GM12801 (cell line): ENCODE data around the gene CDH4.

Experiments used
- TF ChIP-seq, protein P1 (sequence below): IDR thresholded peaks from one replicate; pipeline ENCODE4 v1.5.1; 2011; ENCODE audit warnings: control low read depth; ENCODE audit not compliant: insufficient read length; ENCODE audit errors: extremely low read depth

CDH4 gene

DNA sequence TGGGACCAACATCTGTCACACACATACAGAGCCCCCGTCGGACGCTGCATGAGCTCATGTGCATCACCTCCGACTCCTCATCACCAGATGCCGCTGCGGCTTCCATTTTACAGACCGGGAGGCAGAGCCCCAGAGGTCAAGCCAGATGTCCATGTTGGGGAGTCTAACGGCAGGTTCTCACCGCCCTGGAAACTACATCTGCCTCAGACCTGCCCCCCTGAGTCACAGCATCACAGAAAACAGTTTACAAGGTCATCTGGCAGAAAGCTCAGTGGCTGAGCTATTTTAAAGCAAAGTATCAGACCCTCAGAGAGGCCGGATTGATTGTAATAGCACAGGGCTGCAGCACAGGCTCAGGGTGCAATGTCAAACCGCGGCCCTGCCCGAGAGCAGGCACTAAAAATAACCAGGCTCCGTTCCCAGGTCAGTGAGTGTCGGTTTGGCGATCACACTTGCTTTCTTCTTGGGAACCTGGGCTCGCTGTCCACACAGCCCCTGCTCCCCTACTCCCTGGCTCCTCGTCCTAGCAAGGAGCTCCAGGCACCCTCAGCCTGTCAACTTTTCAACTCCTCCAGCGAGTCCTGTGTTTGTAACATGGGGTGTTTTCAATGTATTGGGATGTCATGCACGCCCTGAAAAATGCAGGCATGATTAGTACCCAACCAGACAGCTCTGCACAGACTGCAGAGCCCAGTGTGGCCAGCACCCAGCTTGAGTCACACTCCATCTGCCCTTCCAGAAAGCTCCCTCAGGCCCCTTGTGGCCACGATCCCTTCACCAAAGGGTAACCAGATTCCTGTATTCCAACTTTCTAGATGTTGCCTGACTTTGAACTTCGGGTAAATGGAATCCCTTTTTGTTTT lies 264.5 kb downstream of the CDH4 start:
- TF ChIP-seq, protein P1, sequence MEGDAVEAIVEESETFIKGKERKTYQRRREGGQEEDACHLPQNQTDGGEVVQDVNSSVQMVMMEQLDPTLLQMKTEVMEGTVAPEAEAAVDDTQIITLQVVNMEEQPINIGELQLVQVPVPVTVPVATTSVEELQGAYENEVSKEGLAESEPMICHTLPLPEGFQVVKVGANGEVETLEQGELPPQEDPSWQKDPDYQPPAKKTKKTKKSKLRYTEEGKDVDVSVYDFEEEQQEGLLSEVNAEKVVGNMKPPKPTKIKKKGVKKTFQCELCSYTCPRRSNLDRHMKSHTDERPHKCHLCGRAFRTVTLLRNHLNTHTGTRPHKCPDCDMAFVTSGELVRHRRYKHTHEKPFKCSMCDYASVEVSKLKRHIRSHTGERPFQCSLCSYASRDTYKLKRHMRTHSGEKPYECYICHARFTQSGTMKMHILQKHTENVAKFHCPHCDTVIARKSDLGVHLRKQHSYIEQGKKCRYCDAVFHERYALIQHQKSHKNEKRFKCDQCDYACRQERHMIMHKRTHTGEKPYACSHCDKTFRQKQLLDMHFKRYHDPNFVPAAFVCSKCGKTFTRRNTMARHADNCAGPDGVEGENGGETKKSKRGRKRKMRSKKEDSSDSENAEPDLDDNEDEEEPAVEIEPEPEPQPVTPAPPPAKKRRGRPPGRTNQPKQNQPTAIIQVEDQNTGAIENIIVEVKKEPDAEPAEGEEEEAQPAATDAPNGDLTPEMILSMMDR, result no peak

DNA sequence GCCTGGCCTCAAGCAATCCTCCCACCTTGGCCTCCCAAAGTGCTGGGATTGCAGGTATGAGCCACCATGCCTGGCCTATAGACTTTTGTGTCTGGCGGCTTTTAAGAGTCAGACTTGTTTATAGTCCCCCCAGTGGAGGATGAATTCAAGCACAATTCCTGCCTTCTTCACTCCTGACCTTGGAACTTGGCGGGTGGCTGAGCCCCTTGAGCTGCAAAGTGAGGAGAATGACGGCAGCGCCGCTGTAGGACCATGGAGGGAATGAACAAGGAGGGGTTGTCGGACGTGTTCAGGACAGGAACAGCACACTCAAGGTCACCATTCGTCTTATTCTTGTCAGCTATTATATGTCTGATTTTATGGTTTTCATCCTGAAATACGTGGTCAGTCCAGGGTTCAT lies 265.4 kb downstream of the CDH4 start:
- TF ChIP-seq, protein P1, result no peak

DNA sequence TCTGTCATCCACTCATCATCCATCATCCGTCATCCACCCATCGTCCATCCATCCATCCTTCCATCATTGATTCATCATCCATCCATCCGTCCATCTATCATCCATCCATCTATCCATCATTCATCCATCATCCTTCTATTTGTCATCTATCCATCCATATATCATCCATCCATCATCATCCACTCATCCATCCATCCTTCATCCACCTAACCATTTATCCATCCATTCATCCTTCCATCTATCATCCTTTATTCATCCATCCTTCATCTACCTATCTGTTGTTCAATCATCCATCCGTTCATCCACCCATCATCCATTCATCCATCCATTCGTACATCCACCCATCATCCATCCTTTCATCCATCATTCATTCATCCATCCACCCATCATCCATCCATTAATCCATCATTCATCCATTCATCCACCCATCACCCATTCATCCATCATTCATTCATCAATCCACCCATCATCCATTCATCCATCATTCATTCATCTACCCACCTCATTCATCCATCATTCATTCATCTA lies 266.4 kb downstream of the CDH4 start:
- TF ChIP-seq, protein P1, result no peak

DNA sequence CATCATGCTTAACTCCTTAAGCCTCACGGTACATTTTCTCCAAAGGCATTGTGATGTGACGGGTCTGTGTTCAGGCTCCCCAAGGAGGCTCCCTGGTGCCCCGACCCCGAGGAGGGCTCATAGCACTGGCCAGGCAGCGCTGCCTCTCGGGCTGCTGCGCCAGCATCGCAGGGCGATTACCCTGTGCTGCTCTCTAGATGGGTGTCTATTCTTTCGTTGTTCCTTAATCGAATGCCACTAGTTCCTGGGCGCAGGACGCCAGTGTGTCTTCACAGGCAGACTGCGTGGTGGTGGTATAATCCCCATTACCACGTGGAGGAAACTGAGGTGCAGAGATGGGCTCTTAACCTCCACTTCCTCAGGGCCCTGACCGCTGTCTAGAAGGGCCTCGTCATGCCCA lies 267.4 kb downstream of the CDH4 start:
- TF ChIP-seq, protein P1, result no peak

DNA sequence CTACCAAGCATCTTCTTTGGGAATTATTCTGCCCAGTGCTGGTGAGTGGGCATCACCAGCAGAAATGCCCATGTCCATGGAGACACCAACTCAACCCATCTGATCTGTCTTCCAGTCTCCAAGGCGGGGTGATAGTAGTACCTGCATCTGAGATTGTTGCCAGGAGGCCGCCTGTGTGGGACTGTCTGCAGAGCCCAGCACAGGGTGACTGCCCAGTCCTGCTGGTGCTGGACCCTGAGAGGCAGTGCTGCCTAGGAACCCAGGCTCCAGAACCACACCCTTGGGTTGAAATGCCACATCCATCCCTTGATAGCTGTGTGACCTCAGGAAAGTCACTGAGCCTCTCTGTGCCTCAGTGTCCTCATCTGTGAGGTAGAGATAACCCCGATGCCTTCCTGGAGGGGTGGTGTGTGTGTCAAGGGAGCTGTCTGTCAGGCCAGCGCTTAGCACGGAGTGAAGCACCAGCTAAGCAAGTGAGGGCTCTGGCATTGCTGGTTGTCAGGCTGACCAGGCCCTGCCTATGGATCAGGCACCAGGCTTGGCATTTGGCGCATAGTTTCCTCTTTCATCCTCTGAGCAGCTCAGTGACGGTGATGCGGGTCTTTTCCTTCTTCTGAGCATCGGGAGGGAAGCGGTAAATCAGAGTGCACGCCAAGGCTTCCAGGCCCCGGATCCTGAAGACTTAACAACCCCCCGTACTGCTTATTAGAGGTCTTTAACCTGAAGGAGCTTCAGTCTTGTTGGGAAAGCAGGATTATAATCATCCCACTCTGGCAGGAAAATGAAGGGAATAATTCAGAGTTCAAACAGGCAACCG lies 268.2 kb downstream of the CDH4 start:
- TF ChIP-seq, protein P1, result no peak

DNA sequence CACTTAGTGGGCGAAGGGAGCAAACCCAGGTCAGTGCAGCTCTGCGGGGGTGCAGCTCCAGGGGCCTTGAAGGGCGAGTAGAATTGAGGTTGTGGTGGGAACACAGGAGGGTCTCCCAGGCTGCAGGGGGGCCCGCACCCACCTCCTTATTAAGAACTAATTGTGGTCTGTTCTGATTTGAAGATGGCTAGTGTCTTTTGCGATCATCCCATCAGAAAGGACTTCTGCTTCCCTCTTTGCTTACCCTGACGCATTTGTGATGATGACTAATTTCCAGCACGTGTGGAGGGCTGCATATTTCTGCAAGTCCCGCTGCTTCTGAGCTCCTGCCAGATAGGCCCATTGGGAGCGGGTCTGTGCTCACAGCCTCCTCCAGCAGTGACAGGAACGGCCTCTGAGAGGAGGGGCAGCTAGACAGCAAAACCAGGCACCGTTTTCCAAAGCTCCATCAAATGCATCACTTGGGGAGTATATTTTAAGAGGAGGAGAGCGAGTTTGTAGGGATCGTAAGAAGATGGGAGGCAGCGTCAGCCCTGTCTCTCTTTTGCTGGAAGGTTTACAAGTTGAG lies 268.9 kb downstream of the CDH4 start:
- TF ChIP-seq, protein P1, result no peak
